Measurements from ENCODE around the gene STK32B. TPM values are rescaled to one million over a fixed set of nuclear protein-coding genes. Genes with fewer than 3 reads are reported as not detected.

STK32B gene
- total and polyA plus RNA-seq, 12 donors = 0.12 to 0.68 (median 0.34) TPM

DNA sequence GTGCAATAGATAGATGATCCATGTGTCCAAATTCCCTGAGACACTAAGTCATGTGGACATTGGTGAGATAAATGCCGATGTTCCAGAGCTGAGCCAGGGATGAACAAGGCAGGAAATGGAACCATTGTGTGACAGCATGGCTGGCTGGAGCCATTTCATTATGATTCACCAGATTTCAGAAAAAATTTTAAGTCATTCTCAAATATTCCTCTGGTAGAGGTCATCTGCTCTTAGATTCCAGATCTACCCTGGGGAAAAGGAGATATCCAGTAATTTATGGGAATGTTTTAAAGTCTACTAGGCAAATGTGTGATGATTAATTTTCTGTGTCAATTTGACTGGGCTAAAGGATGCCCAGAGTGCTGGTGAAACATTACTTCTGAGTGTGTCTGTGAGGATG is 287.3 kb downstream of the STK32B start:
- intact Hi-C loops (cut with DNase I) = no loop called here
- no peaks in the 10 kb centered on the region for H3K36me3 ChIP-seq
- H3K27me3 ChIP-seq = peaks cover 0 to 6% (median 0%) of the 10 kb centered on the region in 7 donors
- 72 to 78% methylated on average over 1 of the region's 1 CpG for WGBS, 2 donors
- no peaks in the 10 kb centered on the region for H3K4me1 ChIP-seq
- H3K9me3 ChIP-seq = peaks cover 0 to 17% (median 0%) of the 10 kb centered on the region in 11 donors
- DNase-seq (no peak), ATAC-seq (no peak)
- TF ChIP-seq, protein P1, sequence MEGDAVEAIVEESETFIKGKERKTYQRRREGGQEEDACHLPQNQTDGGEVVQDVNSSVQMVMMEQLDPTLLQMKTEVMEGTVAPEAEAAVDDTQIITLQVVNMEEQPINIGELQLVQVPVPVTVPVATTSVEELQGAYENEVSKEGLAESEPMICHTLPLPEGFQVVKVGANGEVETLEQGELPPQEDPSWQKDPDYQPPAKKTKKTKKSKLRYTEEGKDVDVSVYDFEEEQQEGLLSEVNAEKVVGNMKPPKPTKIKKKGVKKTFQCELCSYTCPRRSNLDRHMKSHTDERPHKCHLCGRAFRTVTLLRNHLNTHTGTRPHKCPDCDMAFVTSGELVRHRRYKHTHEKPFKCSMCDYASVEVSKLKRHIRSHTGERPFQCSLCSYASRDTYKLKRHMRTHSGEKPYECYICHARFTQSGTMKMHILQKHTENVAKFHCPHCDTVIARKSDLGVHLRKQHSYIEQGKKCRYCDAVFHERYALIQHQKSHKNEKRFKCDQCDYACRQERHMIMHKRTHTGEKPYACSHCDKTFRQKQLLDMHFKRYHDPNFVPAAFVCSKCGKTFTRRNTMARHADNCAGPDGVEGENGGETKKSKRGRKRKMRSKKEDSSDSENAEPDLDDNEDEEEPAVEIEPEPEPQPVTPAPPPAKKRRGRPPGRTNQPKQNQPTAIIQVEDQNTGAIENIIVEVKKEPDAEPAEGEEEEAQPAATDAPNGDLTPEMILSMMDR (IDR thresholded peaks at IDR 0.05) = no peak
- H3K4me3 ChIP-seq = no peak overlapping the region
- no peak overlapping the region for H3K27ac ChIP-seq

DNA sequence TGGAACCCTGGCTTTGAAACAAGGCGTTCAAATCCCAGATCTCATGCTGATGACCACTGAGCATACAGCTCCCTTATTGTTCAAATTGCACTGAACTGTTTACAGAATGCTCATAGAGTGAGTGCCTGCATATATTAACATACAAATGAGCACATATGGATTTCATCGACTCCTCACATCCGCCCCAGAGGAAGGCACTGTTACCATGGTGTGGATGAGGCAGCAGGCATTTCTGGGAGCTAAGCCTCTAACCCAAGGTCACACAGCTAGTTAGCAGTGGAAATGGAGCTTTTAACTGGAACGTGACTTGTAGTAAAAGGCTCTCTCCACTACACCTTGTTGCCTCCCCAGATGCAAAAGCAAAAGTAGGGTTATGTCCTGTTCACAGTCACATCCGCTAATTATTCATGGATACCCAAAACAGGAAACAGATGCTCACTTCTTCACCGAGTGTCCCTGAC is 289.7 kb downstream of the STK32B start:
- no peak for DNase-seq
- Histone ChIP-seq H3K4me1 (no peaks in the 10 kb centered on the region), H3K36me3 (no peaks in the 10 kb centered on the region), H3K27me3 (peaks cover 0 to 6% (median 0%) of the 10 kb centered on the region in 7 donors), H3K4me3 (no peak overlapping the region), H3K27ac (no peak overlapping the region), H3K9me3 (peaks cover 0 to 12% (median 0%) of the 10 kb centered on the region in 11 donors)
- TF ChIP-seq, protein P1 (IDR thresholded peaks at IDR 0.05) = no peak
- intact Hi-C loops (cut with DNase I) = no loop called here
- WGBS, 2 donors = 59 to 72% methylated on average over 6 of the region's 6 CpGs
- ATAC-seq = no peak

DNA sequence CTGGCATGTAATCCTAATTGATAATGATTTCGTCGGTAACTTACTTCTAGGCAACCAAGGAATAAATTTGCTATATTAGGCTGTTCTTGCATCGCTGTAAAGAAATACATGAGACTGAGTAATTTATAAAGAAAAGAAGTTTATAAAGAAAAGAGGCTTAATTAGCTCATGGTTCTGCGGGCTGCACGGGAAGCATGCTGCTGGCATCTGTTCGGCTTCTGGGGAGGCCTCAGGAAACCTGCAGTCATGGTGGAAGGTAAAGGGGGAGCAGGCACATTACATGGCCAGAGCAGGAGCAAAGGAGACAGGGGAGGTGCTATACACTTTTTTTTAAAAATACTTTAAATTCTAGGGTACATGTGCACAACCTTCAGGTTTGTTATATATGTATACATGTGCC is 290.2 kb downstream of the STK32B start:
- H3K4me1 ChIP-seq = no peaks in the 10 kb centered on the region
- TF ChIP-seq, protein P1 (IDR thresholded peaks at IDR 0.05) = no peak
- H3K9me3 ChIP-seq = peaks cover 0 to 12% (median 0%) of the 10 kb centered on the region in 11 donors
- no peak overlapping the region for H3K27ac ChIP-seq
- no peaks in the 10 kb centered on the region for H3K36me3 ChIP-seq
- H3K27me3 ChIP-seq = peaks cover 0 to 5% (median 0%) of the 10 kb centered on the region in 7 donors
- H3K4me3 ChIP-seq = no peak overlapping the region
- DNase-seq (no peak), ATAC-seq (no peak)
- WGBS, 2 donors = 76 to 83% methylated on average over 6 of the region's 6 CpGs
- intact Hi-C loops (cut with DNase I) = no loop called here

DNA sequence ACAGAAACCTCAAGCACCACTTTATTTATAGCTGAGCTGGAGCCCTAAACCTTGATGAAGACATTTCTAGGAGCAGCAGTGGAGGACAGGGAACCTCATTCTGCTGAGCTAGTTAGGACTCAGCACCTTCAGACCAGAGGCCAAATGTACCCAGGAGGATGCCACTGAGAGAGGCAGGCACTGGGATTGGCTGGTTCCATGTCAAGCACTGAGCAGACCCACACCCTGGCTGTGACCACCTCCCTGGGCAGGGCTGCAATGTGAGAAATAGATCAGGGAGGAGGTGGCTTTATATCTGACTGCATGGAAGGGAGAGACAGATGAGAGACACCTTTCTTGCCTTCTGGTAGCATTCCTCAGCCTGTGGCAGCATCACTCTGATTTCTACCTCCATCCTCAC is 304.6 kb downstream of the STK32B start:
- no peak overlapping the region for H3K27ac ChIP-seq
- no peaks in the 10 kb centered on the region for H3K9me3 ChIP-seq
- no peak for ATAC-seq
- no peak for DNase-seq
- H3K4me1 ChIP-seq = no peaks in the 10 kb centered on the region
- H3K36me3 ChIP-seq = no peaks in the 10 kb centered on the region
- H3K4me3 ChIP-seq = no peak overlapping the region
- intact Hi-C loops (cut with DNase I) = no loop called here
- peaks cover 0 to 5% (median 0%) of the 10 kb centered on the region in 7 donors for H3K27me3 ChIP-seq
- TF ChIP-seq, protein P1 (IDR thresholded peaks at IDR 0.05) = no peak

Data from heart right ventricle (tissue), 16 donors.